OCI-LY7 (cell line): ENCODE measurements around the gene ABCC1.

Source experiments
- CTCF ChIP-seq: fragments of 200-600 bp; sonication (generic); conservative IDR thresholded peaks from 2 replicates; pipeline ENCODE4 v1.5.1; 2014; ENCODE audit warnings: mild to moderate bottlenecking, antibody characterized with exemption, low read length, moderate library complexity, mixed read lengths
- EZH2phosphoT487 ChIP-seq: fragments of 200-600 bp; sonication (generic); IDR thresholded peaks from 2 replicates; pipeline ENCODE4 v1.6.1; 2018; ENCODE audit warnings: low read depth, borderline replicate concordance, mild to moderate bottlenecking, mixed run types, antibody characterized with exemption, low read length, moderate library complexity, mixed read lengths

- TF ChIP-seq CTCF (peak; percentile 93), EZH2phosphoT487 (no peak)
Measured at GRCh38 chr16:16127469-16128116, 178.2 kb downstream of the ABCC1 start.
